Stimulated activated CD4-positive, alpha-beta T cell treated with anti-CD3 and anti-CD28 coated beads, Interleukin-4, amount 100 ng/mL, for 1 hour (primary cell): ENCODE results near the gene PPP6R1.

ENCODE experiments used
- DNase-seq: peaks from one replicate; pipeline ENCODE4 v3.0.0-alpha.2; 2020

PPP6R1 gene

GRCh38 chr19:55279770-55280643 lies 21.2 kb upstream of the PPP6R1 start, which contains the start of gene HSPBP1:
HSPBP1 (minus strand) TSS chr19:55280110; CDS start chr19:55279608, 502 bp downstream.
- DNase-seq: peak; percentile 93

- no peak for DNase-seq
These were observed 20.5 kb upstream of the PPP6R1 start for GRCh38 chr19:55279340-55279739.

GRCh38 chr19:55278391-55279135 lies 19.7 kb upstream of the PPP6R1 start:
- no peak for DNase-seq

- no peak for DNase-seq
These were observed 18.7 kb upstream of the PPP6R1 start for GRCh38 chr19:55277494-55277893.

- DNase-seq: no peak
These were observed 18.1 kb upstream of the PPP6R1 start for GRCh38 chr19:55276720-55277430.

- DNase-seq: no peak
These were observed 17.3 kb upstream of the PPP6R1 start for GRCh38 chr19:55275851-55276719.

GRCh38 chr19:55273978-55274707 lies 15.3 kb upstream of the PPP6R1 start:
- no peak for DNase-seq

GRCh38 chr19:55272142-55272541 lies 13.3 kb upstream of the PPP6R1 start:
- DNase-seq: no peak

- no peak for DNase-seq
These were observed 11.5 kb upstream of the PPP6R1 start for GRCh38 chr19:55270172-55270942.

- DNase-seq: no peak
These were observed 10.5 kb upstream of the PPP6R1 start for GRCh38 chr19:55269299-55269698.

GRCh38 chr19:55266840-55267239 lies 8.0 kb upstream of the PPP6R1 start:
- DNase-seq: no peak

- DNase-seq: no peak
These were observed 7.6 kb upstream of the PPP6R1 start for GRCh38 chr19:55266404-55266803.

- DNase-seq: no peak
These were observed 7.0 kb upstream of the PPP6R1 start for GRCh38 chr19:55265723-55266386.

GRCh38 chr19:55265173-55265572 lies 6.4 kb upstream of the PPP6R1 start:
- no peak for DNase-seq

- no peak for DNase-seq
These were observed 5.7 kb upstream of the PPP6R1 start for GRCh38 chr19:55264531-55264930.

GRCh38 chr19:55262359-55262758 lies 3.5 kb upstream of the PPP6R1 start:
- DNase-seq: no peak

- no peak for DNase-seq
These were observed 2.9 kb upstream of the PPP6R1 start for GRCh38 chr19:55261671-55262126.

GRCh38 chr19:55259540-55260210 lies 858 bp upstream of the PPP6R1 start:
- peak; percentile 22 for DNase-seq

- peak; percentile 67 for DNase-seq
These were observed 365 bp downstream of the PPP6R1 start for GRCh38 chr19:55258476-55258827.
